Liver (tissue), 9 donors: ENCODE data around the gene DIDO1. TPM values are rescaled to one million over a fixed set of nuclear protein-coding genes. Genes with fewer than 3 reads are reported as not detected.

Experiments used
- DNase-seq: peaks from one replicate; pipeline ENCODE4 v3.0.0-alpha.2; 2017; ENCODE audit warnings: low spot score
- H3K27ac ChIP-seq, 2 donors: one replicate each; pipeline ENCODE4 v1.7.0; 2013; ENCODE audit warnings: inconsistent platforms in 2 of 2, low read length in 2 of 2, control low read depth in 1 of 2, low read depth in 1 of 2, mild to moderate bottlenecking in 1 of 2
- H3K27me3 ChIP-seq, 4 donors: one replicate each; pipeline versions ENCODE4 v1.6.1 to v1.7.0; 2013; ENCODE audit warnings: low read length in 3 of 4, inconsistent platforms in 1 of 4, mild to moderate bottlenecking in 1 of 4, moderate library complexity in 1 of 4; ENCODE audit not compliant: control insufficient read depth in 4 of 4, insufficient read depth in 4 of 4
- H3K36me3 ChIP-seq, 4 donors: one replicate each; pipeline versions ENCODE4 v1.6.1 to v1.7.0; 2013; ENCODE audit warnings: low read length in 3 of 4, mild to moderate bottlenecking in 3 of 4, low read depth in 1 of 4, moderate library complexity in 1 of 4; ENCODE audit not compliant: control insufficient read depth in 4 of 4, insufficient read depth in 3 of 4
- H3K4me1 ChIP-seq, 4 donors: one replicate each; pipeline versions ENCODE4 v1.6.1 to v1.7.0; 2013; ENCODE audit warnings: low read length in 3 of 4, mild to moderate bottlenecking in 3 of 4, moderate library complexity in 1 of 4; ENCODE audit not compliant: control insufficient read depth in 4 of 4, insufficient read depth in 4 of 4
- H3K4me3 ChIP-seq, 3 donors: one replicate each; pipeline versions ENCODE4 v1.6.1 to v1.7.0; 2013; ENCODE audit warnings: low read length in 3 of 3, control low read depth in 1 of 3, low read depth in 1 of 3, mild to moderate bottlenecking in 1 of 3
- H3K9ac ChIP-seq, 2 donors: one replicate each; pipeline ENCODE4 v1.7.0; 2013; ENCODE audit warnings: low read length in 2 of 2, mild to moderate bottlenecking in 2 of 2, moderate library complexity in 2 of 2, control low read depth in 1 of 2, low read depth in 1 of 2
- H3K9me3 ChIP-seq, 4 donors: one replicate each; pipeline versions ENCODE4 v1.6.1 to v1.7.0; 2013; ENCODE audit warnings: low read length in 3 of 4; ENCODE audit not compliant: control insufficient read depth in 4 of 4
- EGR1 ChIP-seq, 2 donors: IDR thresholded peaks; 2 replicates each; pipeline ENCODE4 v1.6.1; 2016 to 2018; ENCODE audit warnings: antibody characterized with exemption in 2 of 2, low read depth in 2 of 2
- FOXA1 ChIP-seq: IDR thresholded peaks from 2 replicates; pipeline ENCODE4 v1.6.1; 2016; ENCODE audit warnings: antibody characterized with exemption
- HNF4A ChIP-seq, 2 donors: conservative IDR thresholded peaks; 2 replicates each; pipeline ENCODE4 v1.6.1; 2016; ENCODE audit warnings: antibody characterized with exemption in 2 of 2, mild to moderate bottlenecking in 2 of 2
- RAD21 ChIP-seq, 2 donors: IDR thresholded peaks; 2 replicates each; pipeline ENCODE4 v1.6.1; 2016; ENCODE audit warnings: antibody characterized with exemption in 2 of 2, mild to moderate bottlenecking in 2 of 2
- WGBS: extraction: QIAGEN DNeasy Blood & Tissue Kit; methylation state at CpG from one replicate; pipeline ENCODE4 v1.1.7; 2013; 5-methylcytosine and 5-hydroxymethylcytosine counted together
- polyA plus RNA-seq, 2 donors: library from polyadenylated mRNA; stranded (reverse) in 1 of 2; unstranded in 1 of 2; fragments of 200-250 nt in 1 of 2; fragments of >200 nt in 1 of 2; fragmentation: Nextera tagmentation in 1 of 2; extraction: Ambion mirVana in 1 of 2; gene quantifications; one replicate each; pipeline versions ENCODE4 v1.2.1 to v1.2.3, GENCODE V29; 2013 to 2015
- total RNA-seq, 2 donors: library from RNA; depleted of rRNA; stranded (reverse); fragments of >200 nt; gene quantifications; one replicate each; pipeline ENCODE4 v1.2.3, GENCODE V29; 2014
- TF ChIP-seq, protein P1 (sequence below): IDR thresholded peaks from 2 replicates; pipeline ENCODE4 v1.6.1; 2016; ENCODE audit warnings: antibody characterized with exemption
- TF ChIP-seq, protein P2 (sequence below): fragments of 150-350 bp; IDR thresholded peaks from 2 replicates; pipeline ENCODE4 v1.5.1; 2017; ENCODE audit warnings: improper control_type of control experiment, low read depth, low read length; ENCODE audit not compliant: missing input control
- TF ChIP-seq, protein P3 (sequence below): IDR thresholded peaks from 2 replicates; pipeline ENCODE4 v1.6.1; 2016; ENCODE audit warnings: antibody characterized with exemption
- donor health status: healthy.
- donor health status: healthy.
- donor health status: healthy.
- donor health status: healthy.
- donor health status: healthy.

DIDO1 gene
- total and polyA plus RNA-seq, 4 donors, result 10.1 to 43.1 (median 17.4) TPM

DNA sequence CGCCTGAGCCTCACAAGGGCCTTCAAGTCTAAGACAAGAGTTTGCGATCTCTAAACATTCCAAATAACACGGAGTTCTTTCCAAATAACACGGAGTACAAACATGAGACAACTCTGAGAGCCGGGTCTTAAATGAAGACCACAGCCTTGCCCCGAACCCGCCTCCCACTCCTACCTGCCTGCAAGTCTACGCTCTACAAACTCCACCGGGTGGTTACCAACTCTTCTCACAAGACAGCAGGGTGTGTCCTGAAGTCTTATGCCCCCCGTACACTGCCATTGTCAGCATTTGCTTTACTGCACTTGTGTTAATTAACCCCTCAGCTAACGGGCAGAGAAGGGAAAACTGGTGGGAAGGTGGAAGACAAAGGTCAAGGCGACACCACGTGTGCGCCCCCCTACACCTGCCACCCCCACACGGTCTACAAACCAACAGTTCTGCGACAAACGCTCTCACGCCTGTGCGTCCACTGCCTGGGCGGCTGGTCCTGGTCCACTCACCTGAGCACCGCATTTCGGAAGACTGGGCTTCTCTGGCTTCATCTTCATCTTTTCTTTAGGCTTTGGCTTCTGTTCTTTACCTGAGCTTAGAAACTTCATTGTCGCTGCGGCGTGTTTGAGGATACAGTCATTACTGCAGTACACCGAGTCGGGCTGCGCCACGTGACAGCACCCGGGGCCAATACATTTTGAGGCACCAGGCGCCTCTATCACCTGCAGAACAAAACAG, 19.5 kb downstream of the DIDO1 start (continued):
- TF ChIP-seq, protein P1, sequence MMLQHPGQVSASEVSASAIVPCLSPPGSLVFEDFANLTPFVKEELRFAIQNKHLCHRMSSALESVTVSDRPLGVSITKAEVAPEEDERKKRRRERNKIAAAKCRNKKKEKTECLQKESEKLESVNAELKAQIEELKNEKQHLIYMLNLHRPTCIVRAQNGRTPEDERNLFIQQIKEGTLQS, result no peak
- TF ChIP-seq, protein P2, sequence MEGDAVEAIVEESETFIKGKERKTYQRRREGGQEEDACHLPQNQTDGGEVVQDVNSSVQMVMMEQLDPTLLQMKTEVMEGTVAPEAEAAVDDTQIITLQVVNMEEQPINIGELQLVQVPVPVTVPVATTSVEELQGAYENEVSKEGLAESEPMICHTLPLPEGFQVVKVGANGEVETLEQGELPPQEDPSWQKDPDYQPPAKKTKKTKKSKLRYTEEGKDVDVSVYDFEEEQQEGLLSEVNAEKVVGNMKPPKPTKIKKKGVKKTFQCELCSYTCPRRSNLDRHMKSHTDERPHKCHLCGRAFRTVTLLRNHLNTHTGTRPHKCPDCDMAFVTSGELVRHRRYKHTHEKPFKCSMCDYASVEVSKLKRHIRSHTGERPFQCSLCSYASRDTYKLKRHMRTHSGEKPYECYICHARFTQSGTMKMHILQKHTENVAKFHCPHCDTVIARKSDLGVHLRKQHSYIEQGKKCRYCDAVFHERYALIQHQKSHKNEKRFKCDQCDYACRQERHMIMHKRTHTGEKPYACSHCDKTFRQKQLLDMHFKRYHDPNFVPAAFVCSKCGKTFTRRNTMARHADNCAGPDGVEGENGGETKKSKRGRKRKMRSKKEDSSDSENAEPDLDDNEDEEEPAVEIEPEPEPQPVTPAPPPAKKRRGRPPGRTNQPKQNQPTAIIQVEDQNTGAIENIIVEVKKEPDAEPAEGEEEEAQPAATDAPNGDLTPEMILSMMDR, result no peak

DNA sequence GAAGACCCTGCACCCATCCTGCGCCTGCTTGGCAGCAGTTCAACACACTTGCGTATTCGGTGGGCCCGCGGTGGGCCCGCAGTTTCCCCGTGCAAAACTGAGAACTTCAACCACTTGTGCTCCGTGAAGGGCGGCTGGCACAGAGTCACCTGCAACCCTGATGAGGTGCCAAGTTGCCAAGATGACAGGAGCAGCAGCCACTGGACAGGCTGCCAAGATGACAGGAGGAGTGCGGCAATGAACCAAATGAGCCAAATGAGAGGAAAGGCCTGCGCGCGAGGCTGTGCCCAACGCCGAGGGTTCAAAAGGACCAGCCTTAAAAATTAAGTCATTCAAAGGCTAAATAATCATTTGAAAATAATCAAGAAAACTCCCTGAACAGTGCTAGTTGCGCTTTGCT, 20.1 kb downstream of the DIDO1 start:
- no peak for DNase-seq
- 58% methylated on average over 16 of the region's 16 CpGs for WGBS
- Histone ChIP-seq H3K27me3 (no peaks in the 10 kb centered on the region), H3K9ac (no peak overlapping the region), H3K36me3 (peaks cover 23 to 80% (median 65%) of the 10 kb centered on the region in 4 donors), H3K4me1 (peaks cover 0 to 14% (median 5%) of the 10 kb centered on the region in 4 donors), H3K9me3 (no peaks in the 10 kb centered on the region), H3K4me3 (no peak overlapping the region), H3K27ac (no peak overlapping the region)
- TF ChIP-seq EGR1 (IDR thresholded peaks at IDR 0.05; ENCODE audit: low read depth in 2 of 2) (no peak), HNF4A (conservative IDR thresholded peaks at IDR 0.05) (peak in 1 of 2 donors; percentile 19)
- TF ChIP-seq, protein P2, result no peak

DNA sequence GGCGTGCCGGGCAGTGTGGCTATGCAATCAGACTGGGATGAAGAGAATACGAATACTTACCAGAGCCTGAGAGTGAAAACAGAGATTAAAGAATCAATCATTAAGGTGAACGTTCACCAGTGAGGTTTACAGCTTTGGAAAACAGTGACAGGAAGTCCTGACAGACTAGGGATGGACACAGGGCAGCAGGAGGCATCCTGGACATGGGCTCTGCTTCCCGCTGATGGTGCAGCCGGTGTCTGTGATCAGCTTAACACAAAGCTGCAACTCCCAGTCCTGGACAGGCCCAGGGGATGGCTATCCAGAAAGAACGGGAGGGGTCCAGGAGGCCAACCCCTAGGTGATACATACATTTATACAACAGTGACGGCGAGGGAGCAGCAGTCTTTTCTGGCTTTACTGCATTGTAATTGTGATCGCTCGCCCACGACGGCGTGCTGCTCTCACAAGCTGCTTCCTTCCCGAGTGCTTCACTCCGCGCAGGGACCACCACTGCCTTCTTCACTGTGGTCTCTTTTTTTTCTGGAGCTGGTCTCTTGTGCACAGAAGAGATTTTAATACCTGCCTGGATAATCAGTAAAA, 20.7 kb downstream of the DIDO1 start:
- 89% methylated on average over 17 of the region's 17 CpGs for WGBS
- Histone ChIP-seq H3K36me3 (peaks cover 22 to 74% (median 62%) of the 10 kb centered on the region in 4 donors), H3K9ac (no peak overlapping the region), H3K4me1 (peaks cover 0 to 20% (median 8%) of the 10 kb centered on the region in 4 donors), H3K9me3 (no peaks in the 10 kb centered on the region), H3K4me3 (no peak overlapping the region), H3K27me3 (no peaks in the 10 kb centered on the region), H3K27ac (no peak overlapping the region)
- DNase-seq, result no peak
- TF ChIP-seq EGR1 (IDR thresholded peaks at IDR 0.05; ENCODE audit: low read depth in 2 of 2), result no peak
- no peak for TF ChIP-seq FOXA1
- no peak for TF ChIP-seq RAD21 (IDR thresholded peaks at IDR 0.05)
- TF ChIP-seq, protein P2, result no peak
- TF ChIP-seq, protein P3, sequence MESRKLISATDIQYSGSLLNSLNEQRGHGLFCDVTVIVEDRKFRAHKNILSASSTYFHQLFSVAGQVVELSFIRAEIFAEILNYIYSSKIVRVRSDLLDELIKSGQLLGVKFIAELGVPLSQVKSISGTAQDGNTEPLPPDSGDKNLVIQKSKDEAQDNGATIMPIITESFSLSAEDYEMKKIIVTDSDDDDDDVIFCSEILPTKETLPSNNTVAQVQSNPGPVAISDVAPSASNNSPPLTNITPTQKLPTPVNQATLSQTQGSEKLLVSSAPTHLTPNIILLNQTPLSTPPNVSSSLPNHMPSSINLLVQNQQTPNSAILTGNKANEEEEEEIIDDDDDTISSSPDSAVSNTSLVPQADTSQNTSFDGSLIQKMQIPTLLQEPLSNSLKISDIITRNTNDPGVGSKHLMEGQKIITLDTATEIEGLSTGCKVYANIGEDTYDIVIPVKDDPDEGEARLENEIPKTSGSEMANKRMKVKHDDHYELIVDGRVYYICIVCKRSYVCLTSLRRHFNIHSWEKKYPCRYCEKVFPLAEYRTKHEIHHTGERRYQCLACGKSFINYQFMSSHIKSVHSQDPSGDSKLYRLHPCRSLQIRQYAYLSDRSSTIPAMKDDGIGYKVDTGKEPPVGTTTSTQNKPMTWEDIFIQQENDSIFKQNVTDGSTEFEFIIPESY, result no peak
